Breast epithelium (tissue), 4 donors: ENCODE measurements around the gene MYL7. TPM values are rescaled to one million over a fixed set of nuclear protein-coding genes. Genes with fewer than 3 reads are reported as not detected.
"Not testable (repeated sequence)": the region's sequence is repeated elsewhere in the genome, so short reads cannot be mapped to it uniquely, and the experiment has no call there.

Experiments used
- DNase-seq, 2 donors: peaks; one replicate each; pipeline ENCODE4 v3.0.0-alpha.2; 2019; ENCODE audit warnings: low spot score in 2 of 2
- H3K27ac ChIP-seq, 2 donors: fragments of 200-600 bp; sonication (generic) in 1 of 2; one replicate each; pipeline ENCODE4 v1.5.1; 2016 to 2019; ENCODE audit warnings: mild to moderate bottlenecking in 1 of 2
- H3K27me3 ChIP-seq, 2 donors: fragments of 200-600 bp; sonication (generic) in 1 of 2; one replicate each; pipeline versions ENCODE4 v1.5.1 to v1.6.0; 2017 to 2019; ENCODE audit warnings: control low read depth in 1 of 2, mild to moderate bottlenecking in 1 of 2
- H3K36me3 ChIP-seq: fragments of 200-600 bp; one replicate; pipeline ENCODE4 v1.5.1; 2019
- H3K4me1 ChIP-seq, 2 donors: fragments of 200-600 bp; sonication (generic); one replicate each; pipeline ENCODE4 v1.5.1; 2016 to 2019; ENCODE audit warnings: control low read depth in 1 of 2
- H3K4me3 ChIP-seq, 3 donors: fragments of 200-600 bp; sonication (generic); 1 replicate in 2 of 3; 2 replicates in 1 of 3; pipeline ENCODE4 v1.5.1; 2016 to 2019; ENCODE audit warnings: mild to moderate bottlenecking in 3 of 3, moderate library complexity in 2 of 3
- H3K9me3 ChIP-seq, 2 donors: fragments of 200-600 bp; sonication (generic) in 1 of 2; one replicate each; pipeline ENCODE4 v1.5.1; 2016 to 2019; ENCODE audit warnings: control low read depth in 1 of 2
- POLR2A ChIP-seq: fragments of 450-650 bp; IDR thresholded peaks from one replicate; pipeline ENCODE4 v1.6.1; 2016; ENCODE audit warnings: antibody characterized with exemption, mild to moderate bottlenecking, moderate library complexity
- POLR2AphosphoS5 ChIP-seq, 3 donors: sonication (generic); formaldehyde crosslinking; IDR thresholded peaks; one replicate each; pipeline ENCODE4 v1.6.1; 2017; ENCODE audit warnings: antibody characterized with exemption in 3 of 3
- intact Hi-C: fragments of 100-400 bp; cut with DNase I; formaldehyde crosslinking; loops from one replicate; pipeline ENCODE4 v1.15.1; 2023; ENCODE audit warnings: low total_unique reads
- total RNA-seq, 3 donors: library from RNA; depleted of rRNA; stranded (reverse); fragments of >200 nt; gene quantifications; one replicate each; pipeline ENCODE4 v1.1.0, GENCODE V29; 2016
- TF ChIP-seq, protein P1 (sequence below), 3 donors: fragments of 450-650 bp; IDR thresholded peaks; one replicate each; pipeline ENCODE4 v1.5.1; 2016 to 2017; ENCODE audit warnings: antibody characterized with exemption in 3 of 3, mild to moderate bottlenecking in 3 of 3, moderate library complexity in 3 of 3

Gene MYL7
- total RNA-seq, 3 donors from 2014 or later: 0.73 TPM; not detected in 2

DNA sequence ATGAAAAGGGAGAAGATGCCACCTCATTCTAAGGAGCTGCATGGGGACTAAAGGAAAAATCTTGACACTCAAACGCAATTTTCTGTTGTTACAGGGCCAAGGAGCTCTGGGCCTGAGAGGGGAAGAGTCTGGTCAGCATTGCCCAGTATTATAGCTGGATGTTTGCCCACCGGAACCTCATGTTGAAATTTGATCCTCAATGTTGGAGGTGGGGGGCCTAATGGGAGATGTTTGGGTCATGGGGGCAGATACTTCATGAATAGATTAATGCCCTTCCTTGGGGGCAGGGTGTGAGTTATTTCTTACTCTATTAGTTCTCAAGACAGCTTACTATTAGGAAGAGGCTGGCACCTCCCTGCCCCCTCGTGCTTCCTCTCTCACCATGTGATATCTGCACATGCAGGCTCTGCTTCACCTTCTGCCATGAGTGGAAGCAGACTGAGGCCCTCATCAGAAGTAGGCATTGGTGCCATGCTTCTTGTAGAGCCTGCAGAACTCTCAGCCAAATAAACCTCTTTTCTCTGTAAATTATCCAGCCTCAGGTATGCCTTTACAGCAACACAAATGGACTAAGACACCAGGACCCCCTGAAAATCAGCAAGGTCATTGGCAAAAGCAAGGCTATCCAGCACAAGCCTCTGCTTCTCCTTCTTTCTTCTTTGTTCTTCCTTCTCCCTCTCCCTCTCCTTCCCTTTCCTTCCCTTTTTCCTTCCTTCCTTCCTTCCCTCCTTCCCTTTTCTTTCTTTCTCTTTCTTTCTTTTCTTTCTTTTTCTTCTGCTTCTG lies 33.0 kb upstream of the MYL7 start:
- Histone ChIP-seq H3K27me3 (no peaks in the 10 kb centered on the region), H3K27ac (no peak overlapping the region), H3K36me3 (no peaks in the 10 kb centered on the region), H3K4me3 (no peak overlapping the region), H3K9me3 (no peaks in the 10 kb centered on the region), H3K4me1 (no peaks in the 10 kb centered on the region)
- intact Hi-C loops: no loop called here
- TF ChIP-seq POLR2AphosphoS5 (IDR thresholded peaks at IDR 0.05) (no peak), POLR2A (no peak)
- TF ChIP-seq, protein P1, sequence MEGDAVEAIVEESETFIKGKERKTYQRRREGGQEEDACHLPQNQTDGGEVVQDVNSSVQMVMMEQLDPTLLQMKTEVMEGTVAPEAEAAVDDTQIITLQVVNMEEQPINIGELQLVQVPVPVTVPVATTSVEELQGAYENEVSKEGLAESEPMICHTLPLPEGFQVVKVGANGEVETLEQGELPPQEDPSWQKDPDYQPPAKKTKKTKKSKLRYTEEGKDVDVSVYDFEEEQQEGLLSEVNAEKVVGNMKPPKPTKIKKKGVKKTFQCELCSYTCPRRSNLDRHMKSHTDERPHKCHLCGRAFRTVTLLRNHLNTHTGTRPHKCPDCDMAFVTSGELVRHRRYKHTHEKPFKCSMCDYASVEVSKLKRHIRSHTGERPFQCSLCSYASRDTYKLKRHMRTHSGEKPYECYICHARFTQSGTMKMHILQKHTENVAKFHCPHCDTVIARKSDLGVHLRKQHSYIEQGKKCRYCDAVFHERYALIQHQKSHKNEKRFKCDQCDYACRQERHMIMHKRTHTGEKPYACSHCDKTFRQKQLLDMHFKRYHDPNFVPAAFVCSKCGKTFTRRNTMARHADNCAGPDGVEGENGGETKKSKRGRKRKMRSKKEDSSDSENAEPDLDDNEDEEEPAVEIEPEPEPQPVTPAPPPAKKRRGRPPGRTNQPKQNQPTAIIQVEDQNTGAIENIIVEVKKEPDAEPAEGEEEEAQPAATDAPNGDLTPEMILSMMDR (IDR thresholded peaks at IDR 0.05): no peak
- DNase-seq: no peak

DNA sequence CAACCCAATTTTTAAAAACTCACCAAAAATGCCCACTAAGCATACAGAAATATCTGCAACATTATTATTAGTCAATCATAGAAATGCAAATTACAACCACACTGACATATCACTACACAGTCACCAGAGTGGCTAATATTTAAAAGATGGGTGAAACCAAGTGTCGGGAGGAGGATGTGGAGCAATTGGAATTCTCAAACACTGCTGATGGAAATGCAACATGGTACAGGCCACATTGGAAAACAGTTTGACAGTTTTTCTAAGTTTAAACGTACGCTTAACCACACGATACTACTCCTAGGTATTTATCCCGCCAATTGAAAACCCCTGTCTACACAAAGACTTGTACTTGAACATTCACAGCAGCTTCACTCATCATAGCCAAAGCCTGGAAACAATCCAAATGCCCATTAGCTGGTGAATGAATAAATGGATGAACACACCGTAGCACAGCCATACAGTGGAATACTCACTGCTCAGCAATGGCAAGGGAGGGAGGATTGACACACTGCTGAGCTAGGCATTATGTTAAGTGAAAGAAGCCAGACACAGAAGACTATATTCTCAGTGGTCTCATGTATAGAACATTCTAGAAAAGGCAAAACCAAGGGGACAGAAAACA lies 31.8 kb upstream of the MYL7 start:
- Histone ChIP-seq H3K4me1 (no peaks in the 10 kb centered on the region), H3K9me3 (no peaks in the 10 kb centered on the region), H3K27me3 (no peaks in the 10 kb centered on the region), H3K27ac (no peak overlapping the region), H3K4me3 (no peak overlapping the region), H3K36me3 (no peaks in the 10 kb centered on the region)
- no peak for DNase-seq
- TF ChIP-seq, protein P1 (IDR thresholded peaks at IDR 0.05): no peak
- no peak for TF ChIP-seq POLR2A
- no peak for TF ChIP-seq POLR2AphosphoS5 (IDR thresholded peaks at IDR 0.05)
- intact Hi-C loops: no loop called here

DNA sequence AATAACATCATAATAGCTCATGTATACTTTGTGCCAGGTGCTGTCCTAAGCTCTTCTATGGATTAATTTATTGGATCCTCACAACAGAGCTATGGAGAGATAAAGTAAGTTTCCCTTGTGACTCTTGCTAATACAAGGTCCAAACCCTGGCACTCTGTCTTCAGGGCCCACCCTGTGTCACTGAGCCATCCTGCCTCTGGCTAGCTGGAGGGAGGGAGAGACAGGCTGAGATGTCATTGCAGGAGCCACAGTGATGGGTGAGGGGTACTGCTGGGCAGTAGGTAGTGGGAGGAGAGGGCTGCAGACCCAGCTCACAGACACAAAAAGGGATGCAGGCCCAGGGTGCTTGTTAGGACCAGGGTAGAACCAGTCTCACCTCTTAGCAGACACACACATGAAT lies 31.2 kb upstream of the MYL7 start:
- Histone ChIP-seq H3K4me1 (no peaks in the 10 kb centered on the region), H3K9me3 (no peaks in the 10 kb centered on the region), H3K27me3 (no peaks in the 10 kb centered on the region), H3K36me3 (no peaks in the 10 kb centered on the region), H3K4me3 (no peak overlapping the region), H3K27ac (no peak overlapping the region)
- TF ChIP-seq, protein P1 (IDR thresholded peaks at IDR 0.05): no peak
- TF ChIP-seq POLR2A: no peak
- TF ChIP-seq POLR2AphosphoS5 (IDR thresholded peaks at IDR 0.05): no peak
- intact Hi-C loops: no loop called here
- no peak for DNase-seq

DNA sequence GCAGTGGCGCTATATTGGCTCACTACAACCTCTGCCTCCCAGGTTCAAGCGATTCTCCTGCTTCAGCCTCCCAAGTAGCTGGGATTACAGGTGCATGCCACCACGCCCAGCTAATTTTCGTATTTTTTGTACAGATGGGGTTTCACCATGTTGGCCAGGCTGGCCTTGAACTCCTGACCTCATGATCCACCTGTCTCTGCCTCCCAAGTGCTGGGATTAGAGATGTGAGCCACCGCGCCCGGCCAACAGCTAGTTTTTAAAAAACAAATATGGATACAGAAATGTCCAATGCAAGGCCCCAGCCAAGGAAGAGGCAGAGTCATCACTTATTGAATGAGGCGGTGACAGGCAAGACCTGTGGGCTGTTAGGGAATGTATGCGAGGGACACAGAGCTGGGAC lies 30.8 kb upstream of the MYL7 start:
- intact Hi-C loops, DNase-seq: not testable (repeated sequence)

DNA sequence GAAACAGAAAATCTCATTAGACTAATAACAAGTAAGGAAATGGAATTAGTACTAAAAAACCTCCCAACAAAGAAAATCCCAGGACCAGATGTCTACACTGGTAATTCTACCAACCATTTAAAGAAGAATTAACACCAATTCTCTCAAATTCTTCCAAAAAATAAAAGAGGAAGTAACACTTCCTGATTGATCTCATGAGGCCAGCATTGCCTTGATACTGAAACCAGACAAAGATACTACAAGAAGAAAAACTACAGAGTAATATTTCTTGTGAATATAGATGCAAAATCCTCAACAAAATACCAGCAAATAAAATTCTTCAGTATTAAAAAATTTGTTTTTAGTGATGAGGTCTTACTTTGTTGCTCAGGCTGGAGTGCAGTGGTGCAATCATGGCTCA lies 26.8 kb upstream of the MYL7 start:
- Histone ChIP-seq H3K4me3 (no peak overlapping the region), H3K9me3 (no peaks in the 10 kb centered on the region), H3K4me1 (no peaks in the 10 kb centered on the region), H3K36me3 (no peaks in the 10 kb centered on the region), H3K27me3 (no peaks in the 10 kb centered on the region), H3K27ac (no peak overlapping the region)
- DNase-seq: no peak
- TF ChIP-seq POLR2AphosphoS5 (IDR thresholded peaks at IDR 0.05) (no peak), POLR2A (no peak)
- TF ChIP-seq, protein P1 (IDR thresholded peaks at IDR 0.05): no peak
- intact Hi-C loops: no loop called here

More for the DNA sequence above, 30.8 kb upstream of the MYL7 start:
- not testable (repeated sequence) for H3K36me3 ChIP-seq, H3K27me3 ChIP-seq, H3K27ac ChIP-seq, H3K9me3 ChIP-seq, H3K4me1 ChIP-seq, H3K4me3 ChIP-seq
